HG03565 (cell line): ENCODE measurements around the gene PRR4.

ENCODE experiments used
- ATAC-seq: cut with Tn5 transposase; IDR thresholded peaks from one replicate; pipeline ENCODE4 v1.9.1; 2021; ENCODE audit warnings: mild to moderate bottlenecking, moderate library complexity; ENCODE audit not compliant: unreplicated experiment

PRR4 gene

DNA sequence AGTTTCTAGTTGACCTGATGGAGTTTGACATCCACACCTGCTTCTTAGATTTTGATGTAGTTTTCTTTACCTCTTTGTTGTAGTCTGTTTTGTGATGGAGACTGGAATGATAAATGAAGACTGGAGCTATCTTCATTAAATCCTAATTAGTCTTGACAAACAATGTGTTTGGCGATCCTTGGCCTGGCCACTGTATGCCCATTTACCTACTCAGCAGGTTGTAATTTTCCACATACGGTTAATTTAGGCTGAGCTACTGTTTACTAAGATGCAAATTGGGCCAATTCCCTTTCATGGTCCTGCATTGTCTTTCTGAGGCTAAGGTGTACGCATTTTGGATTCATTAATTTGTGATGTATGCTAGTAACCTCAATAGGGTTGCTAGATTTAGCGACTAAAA lies 46.7 kb downstream of the PRR4 start, which contains the start of gene TAS2R7:
Gene TAS2R7 (minus strand): TSS at position 41 of the 400 bp plus-strand sequence. CDS start 57 bp downstream, outside the sequence.
- ATAC-seq: no peak

DNA sequence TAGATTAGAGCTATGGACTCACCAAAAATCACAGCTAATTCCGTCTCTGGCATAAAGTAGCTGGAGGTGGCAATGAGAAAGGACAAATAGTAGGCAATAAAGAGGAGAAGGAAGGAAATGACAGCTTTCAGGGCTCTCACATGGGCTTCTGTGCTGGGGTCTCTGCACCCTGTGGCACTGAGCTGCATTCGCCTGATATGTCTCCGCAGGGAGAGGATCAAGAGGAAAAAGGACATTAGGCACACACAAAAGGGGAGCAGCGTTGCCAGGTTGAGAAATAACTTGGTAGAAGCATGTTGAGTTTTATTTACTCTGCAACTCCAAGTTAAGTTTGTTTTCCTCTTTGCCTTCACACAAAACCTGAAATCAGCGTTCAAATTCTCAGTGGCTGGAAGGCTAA lies 47.5 kb downstream of the PRR4 start:
- no peak for ATAC-seq
